ENCODE results near the gene CPOX. TPM values are rescaled to one million over a fixed set of nuclear protein-coding genes. Genes with fewer than 3 reads are reported as not detected.
A peak's percentile ranks its signal among the peaks of the same experiment; 100 is the strongest.
"Not testable (repeated sequence)": the region's sequence is repeated elsewhere in the genome, so short reads cannot be mapped to it uniquely, and the experiment has no call there.

Gene CPOX
- 7.8 and 11.6 TPM in 2 replicates for total RNA-seq (2014; rRNA removed; shearing (Covaris generic); ENCODE audit: low replicate concordance)

GRCh38 chr3:98593046-98593936, at the start of gene CPOX:
CPOX (minus strand) TSS chr3:98593611; CDS start chr3:98593504, 107 bp downstream.
- Histone ChIP-seq H3K79me2 (ENCODE audit: low read length) (peaks cover 11% of the 10 kb centered on the region), H3K27ac (ENCODE audit: low read length) (no peak within 1 kb of the TSS)

GRCh38 chr3:98642769-98643168, 49.4 kb upstream of the CPOX start:
- not testable (repeated sequence) for H3K4me2 ChIP-seq (ENCODE audit: low read depth, low read length, poor library complexity, severe bottlenecking); H3K79me2 ChIP-seq (ENCODE audit: low read length); H2AFZ ChIP-seq (ENCODE audit: low read length); H3K4me3 ChIP-seq (ENCODE audit: low read length); H3K9ac ChIP-seq (ENCODE audit: low read length); H4K20me1 ChIP-seq (ENCODE audit: insufficient read depth, low read depth, low read length); H3K27me3 ChIP-seq (ENCODE audit: low read length); H3K9me3 ChIP-seq (ENCODE audit: low read length); H3K27ac ChIP-seq (ENCODE audit: low read length); H3K4me1 ChIP-seq (ENCODE audit: low read length); H3K36me3 ChIP-seq (ENCODE audit: insufficient read depth, low read length); H3K9me2 ChIP-seq (replicated peaks; ENCODE audit: insufficient read depth, low read length); DNase-seq

More at GRCh38 chr3:98593046-98593936, at the start of gene CPOX:
- Histone ChIP-seq H3K36me3 (ENCODE audit: insufficient read depth, low read length) (no peaks in the 10 kb centered on the region), H3K9me3 (ENCODE audit: low read length) (no peaks in the 10 kb centered on the region), H3K9ac (ENCODE audit: low read length) (peak within 1 kb of the TSS; percentile 76), H3K4me3 (ENCODE audit: low read length) (peak within 1 kb of the TSS; percentile 75), H4K20me1 (ENCODE audit: insufficient read depth, low read depth, low read length) (no peaks in the 10 kb centered on the region), H3K27me3 (ENCODE audit: low read length) (no peaks in the 10 kb centered on the region), H3K4me1 (ENCODE audit: low read length) (peaks cover 16% of the 10 kb centered on the region), H3K4me2 (ENCODE audit: low read depth, low read length, poor library complexity, severe bottlenecking) (peak within 1 kb of the TSS; percentile 65), H3K9me2 (replicated peaks; ENCODE audit: insufficient read depth, low read length) (no peaks in the 10 kb centered on the region), H2AFZ (ENCODE audit: low read length) (peak within 1 kb of the TSS; percentile 73)
- DNase-seq, result peak; percentile 90

GRCh38 chr3:98641756-98642155, 48.3 kb upstream of the CPOX start:
- not testable (repeated sequence) for H3K79me2 ChIP-seq (ENCODE audit: low read length); H3K27me3 ChIP-seq (ENCODE audit: low read length); H3K27ac ChIP-seq (ENCODE audit: low read length); DNase-seq; H3K4me2 ChIP-seq (ENCODE audit: low read depth, low read length, poor library complexity, severe bottlenecking); H3K4me3 ChIP-seq (ENCODE audit: low read length); H3K9me2 ChIP-seq (replicated peaks; ENCODE audit: insufficient read depth, low read length); H3K4me1 ChIP-seq (ENCODE audit: low read length); H4K20me1 ChIP-seq (ENCODE audit: insufficient read depth, low read depth, low read length); H2AFZ ChIP-seq (ENCODE audit: low read length); H3K36me3 ChIP-seq (ENCODE audit: insufficient read depth, low read length); H3K9me3 ChIP-seq (ENCODE audit: low read length); H3K9ac ChIP-seq (ENCODE audit: low read length)

DNA sequence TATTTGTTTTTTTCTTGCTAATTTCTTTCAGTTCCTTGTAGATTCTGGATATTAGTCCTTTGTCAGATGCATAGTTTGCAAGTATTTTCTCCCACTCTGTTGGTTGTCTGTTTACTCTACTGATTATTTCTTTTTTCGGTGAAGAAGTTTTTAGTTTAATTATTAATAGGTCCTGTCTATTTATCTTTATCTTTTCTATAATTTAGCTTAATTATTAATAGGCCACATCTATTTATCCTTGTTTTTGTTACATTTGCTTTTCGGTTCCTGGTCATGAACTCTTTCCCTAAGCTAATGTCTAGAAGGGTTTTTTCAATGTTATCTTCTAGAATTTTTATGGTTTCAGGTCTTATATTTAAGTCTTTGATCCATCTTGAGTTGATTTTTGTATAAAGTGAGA, 45.1 kb upstream of the CPOX start:
- H2AFZ ChIP-seq (ENCODE audit: low read length); H3K4me2 ChIP-seq (ENCODE audit: low read depth, low read length, poor library complexity, severe bottlenecking); H3K9ac ChIP-seq (ENCODE audit: low read length); H3K4me3 ChIP-seq (ENCODE audit: low read length); H3K9me2 ChIP-seq (replicated peaks; ENCODE audit: insufficient read depth, low read length); DNase-seq; H3K36me3 ChIP-seq (ENCODE audit: insufficient read depth, low read length); H4K20me1 ChIP-seq (ENCODE audit: insufficient read depth, low read depth, low read length); H3K4me1 ChIP-seq (ENCODE audit: low read length); H3K27me3 ChIP-seq (ENCODE audit: low read length); H3K9me3 ChIP-seq (ENCODE audit: low read length); H3K27ac ChIP-seq (ENCODE audit: low read length); H3K79me2 ChIP-seq (ENCODE audit: low read length): not testable (repeated sequence)

DNA sequence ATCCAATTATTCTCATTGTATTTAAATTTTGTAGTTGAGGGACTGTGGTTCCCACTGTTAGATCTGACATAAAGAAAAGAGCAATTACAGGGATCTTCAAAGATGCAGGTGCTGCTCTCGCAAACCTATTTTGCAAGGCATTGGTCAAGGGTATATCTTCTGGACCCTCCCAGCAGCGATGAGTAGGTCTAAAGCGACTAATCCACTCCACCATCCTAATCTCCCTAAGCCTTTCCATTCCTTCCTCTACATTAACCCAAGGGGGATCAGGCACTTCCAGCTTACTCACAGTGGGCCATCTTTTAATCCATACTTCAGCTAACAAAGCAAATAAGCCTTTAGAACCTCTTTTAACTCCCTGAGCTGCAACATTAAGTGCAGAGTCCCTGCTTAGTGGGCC, 37.0 kb upstream of the CPOX start:
- DNase-seq, result no peak
- Histone ChIP-seq H3K27me3 (ENCODE audit: low read length) (no peaks in the 10 kb centered on the region), H3K4me3 (ENCODE audit: low read length) (no peak overlapping the region)

DNA sequence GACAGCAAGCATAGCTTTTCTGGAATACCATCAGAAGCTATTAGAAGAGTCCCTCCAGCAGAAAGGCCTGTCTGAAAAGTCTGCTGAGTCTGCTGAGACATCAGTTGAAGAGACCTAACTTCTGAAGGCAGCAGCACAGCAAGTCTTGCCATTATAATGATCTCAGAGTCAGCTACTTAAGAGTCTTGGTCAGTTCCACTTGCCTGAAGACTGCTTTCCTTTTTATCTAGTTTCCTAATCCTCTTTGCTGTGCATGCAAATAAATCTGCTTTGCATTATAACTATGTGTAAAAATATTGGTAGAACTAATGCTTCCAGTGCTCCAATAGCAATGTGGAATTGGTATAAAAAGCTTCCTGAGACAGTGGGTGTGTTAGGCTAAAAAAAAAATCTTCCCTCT, 34.9 kb upstream of the CPOX start:
- Histone ChIP-seq H4K20me1 (ENCODE audit: insufficient read depth, low read depth, low read length) (no peaks in the 10 kb centered on the region), H3K4me2 (ENCODE audit: low read depth, low read length, poor library complexity, severe bottlenecking) (no peak overlapping the region), H3K27ac (ENCODE audit: low read length) (no peak overlapping the region), H3K4me3 (ENCODE audit: low read length) (no peak overlapping the region), H3K79me2 (ENCODE audit: low read length) (no peaks in the 10 kb centered on the region), H3K9me2 (replicated peaks; ENCODE audit: insufficient read depth, low read length) (no peaks in the 10 kb centered on the region), H3K9ac (ENCODE audit: low read length) (no peak overlapping the region), H2AFZ (ENCODE audit: low read length) (no peak overlapping the region), H3K4me1 (ENCODE audit: low read length) (peaks cover 7% of the 10 kb centered on the region), H3K9me3 (ENCODE audit: low read length) (no peaks in the 10 kb centered on the region), H3K36me3 (ENCODE audit: insufficient read depth, low read length) (no peaks in the 10 kb centered on the region), H3K27me3 (ENCODE audit: low read length) (no peaks in the 10 kb centered on the region)
- peak; percentile 47 for DNase-seq

More for the DNA sequence above, 37.0 kb upstream of the CPOX start:
- no peak overlapping the region for H3K27ac ChIP-seq (ENCODE audit: low read length)
- H2AFZ ChIP-seq (ENCODE audit: low read length), result no peak overlapping the region
- H3K79me2 ChIP-seq (ENCODE audit: low read length), result no peaks in the 10 kb centered on the region
- H3K4me2 ChIP-seq (ENCODE audit: low read depth, low read length, poor library complexity, severe bottlenecking), result no peak overlapping the region
- H3K9me3 ChIP-seq (ENCODE audit: low read length), result no peaks in the 10 kb centered on the region
- no peaks in the 10 kb centered on the region for H3K36me3 ChIP-seq (ENCODE audit: insufficient read depth, low read length)
- peaks cover 7% of the 10 kb centered on the region for H3K4me1 ChIP-seq (ENCODE audit: low read length)
- H3K9me2 ChIP-seq (replicated peaks; ENCODE audit: insufficient read depth, low read length), result no peaks in the 10 kb centered on the region
- H4K20me1 ChIP-seq (ENCODE audit: insufficient read depth, low read depth, low read length), result no peaks in the 10 kb centered on the region
- no peak overlapping the region for H3K9ac ChIP-seq (ENCODE audit: low read length)

GRCh38 chr3:98626151-98626550, 32.7 kb upstream of the CPOX start:
- Histone ChIP-seq H3K9ac (ENCODE audit: low read length) (no peak overlapping the region), H3K9me3 (ENCODE audit: low read length) (no peaks in the 10 kb centered on the region), H3K36me3 (ENCODE audit: insufficient read depth, low read length) (no peaks in the 10 kb centered on the region), H3K27ac (ENCODE audit: low read length) (no peak overlapping the region), H3K4me1 (ENCODE audit: low read length) (peaks cover 7% of the 10 kb centered on the region), H3K9me2 (replicated peaks; ENCODE audit: insufficient read depth, low read length) (no peaks in the 10 kb centered on the region), H4K20me1 (ENCODE audit: insufficient read depth, low read depth, low read length) (no peaks in the 10 kb centered on the region), H3K27me3 (ENCODE audit: low read length) (no peaks in the 10 kb centered on the region), H3K4me3 (ENCODE audit: low read length) (no peak overlapping the region), H3K4me2 (ENCODE audit: low read depth, low read length, poor library complexity, severe bottlenecking) (no peak overlapping the region), H3K79me2 (ENCODE audit: low read length) (no peaks in the 10 kb centered on the region), H2AFZ (ENCODE audit: low read length) (no peak overlapping the region)
- DNase-seq, result no peak

DNA sequence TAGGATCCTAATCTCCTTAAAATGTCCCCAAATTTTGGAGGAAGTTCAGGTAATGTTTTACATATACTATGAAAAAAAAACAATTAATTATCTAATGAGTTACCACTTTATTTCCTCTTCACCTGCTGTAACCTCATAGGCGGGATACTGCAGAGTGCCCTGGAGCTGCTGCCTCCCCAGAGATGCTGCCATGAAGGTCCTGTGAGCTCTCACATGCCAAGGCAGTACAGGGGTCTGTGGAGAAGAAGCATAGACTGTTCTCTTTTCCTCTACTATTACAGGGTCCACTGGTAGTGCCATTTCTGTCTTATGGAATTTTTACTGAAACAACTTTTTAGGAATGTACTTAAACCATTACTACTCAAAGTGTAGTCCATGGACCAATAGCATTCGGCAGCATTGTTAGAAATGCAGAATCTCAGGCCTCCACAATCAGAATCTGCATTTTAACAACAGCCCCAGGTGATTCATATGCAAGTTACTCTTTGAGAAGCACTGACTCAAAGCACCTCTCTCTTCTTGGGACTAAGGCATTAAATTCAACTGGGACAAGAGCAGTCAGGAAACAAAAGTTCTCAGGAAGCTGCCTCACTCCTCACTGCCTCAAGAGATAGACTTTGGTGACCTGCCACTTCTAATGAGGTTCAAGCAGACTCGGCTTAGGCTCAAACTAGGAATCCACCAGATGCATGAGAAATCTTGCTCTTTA, 30.3 kb upstream of the CPOX start:
- Histone ChIP-seq H3K9me2 (replicated peaks; ENCODE audit: insufficient read depth, low read length) (no peaks in the 10 kb centered on the region), H3K4me1 (ENCODE audit: low read length) (peaks cover 7% of the 10 kb centered on the region), H3K36me3 (ENCODE audit: insufficient read depth, low read length) (no peaks in the 10 kb centered on the region), H3K9ac (ENCODE audit: low read length) (no peak overlapping the region), H3K4me2 (ENCODE audit: low read depth, low read length, poor library complexity, severe bottlenecking) (no peak overlapping the region), H3K4me3 (ENCODE audit: low read length) (no peak overlapping the region), H3K27me3 (ENCODE audit: low read length) (no peaks in the 10 kb centered on the region), H4K20me1 (ENCODE audit: insufficient read depth, low read depth, low read length) (no peaks in the 10 kb centered on the region), H2AFZ (ENCODE audit: low read length) (no peak overlapping the region), H3K9me3 (ENCODE audit: low read length) (no peaks in the 10 kb centered on the region), H3K27ac (ENCODE audit: low read length) (no peak overlapping the region), H3K79me2 (ENCODE audit: low read length) (no peaks in the 10 kb centered on the region)
- no peak for DNase-seq

All from Karpas-422 (cell line).